NCI-H2196 (cell line): ENCODE measurements around the gene NUBP2.
A peak's percentile ranks its signal among the peaks of the same experiment; 100 is the strongest.

Experiments
- DNase-seq: peaks from one replicate; lab custom pipeline; 2025; ENCODE audit not compliant: unreplicated experiment; lab: John Stamatoyannopoulos, UW

The NUBP2 gene, protein sequence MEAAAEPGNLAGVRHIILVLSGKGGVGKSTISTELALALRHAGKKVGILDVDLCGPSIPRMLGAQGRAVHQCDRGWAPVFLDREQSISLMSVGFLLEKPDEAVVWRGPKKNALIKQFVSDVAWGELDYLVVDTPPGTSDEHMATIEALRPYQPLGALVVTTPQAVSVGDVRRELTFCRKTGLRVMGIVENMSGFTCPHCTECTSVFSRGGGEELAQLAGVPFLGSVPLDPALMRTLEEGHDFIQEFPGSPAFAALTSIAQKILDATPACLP

GRCh38 chr16:1782408-1783264 lies at the start of gene NUBP2, which contains the start of gene SPSB3:
TSS of gene NUBP2 (plus strand) at chr16:1782960. CDS start at chr16:1783021, 61 bp downstream.
TSS of gene SPSB3 (minus strand) at chr16:1782571. CDS start at chr16:1781483, 1,088 bp downstream.
- peak; percentile 100 for DNase-seq

- DNase-seq = no peak
Measured at GRCh38 chr16:1734123-1734522, 48.6 kb upstream of the NUBP2 start.

DNA sequence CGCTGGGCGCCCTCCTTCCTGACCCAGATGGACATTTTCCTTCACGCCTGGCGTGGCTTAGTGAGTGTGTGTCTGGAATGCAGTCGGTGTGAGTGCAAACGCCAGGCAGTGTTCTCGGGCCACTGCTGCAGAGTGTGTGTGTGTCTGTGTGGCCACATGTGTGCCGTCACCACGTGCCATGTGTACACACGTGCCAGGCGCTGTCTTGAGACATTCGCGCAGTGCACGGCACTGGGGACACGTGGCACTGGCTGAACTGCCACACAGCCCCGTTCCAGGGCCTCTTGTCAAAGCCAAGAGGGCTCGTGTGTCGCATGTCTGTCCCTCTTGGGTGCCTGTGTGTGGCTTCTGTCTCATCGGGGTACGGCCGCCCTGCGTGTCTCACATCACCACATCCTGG lies 47.9 kb upstream of the NUBP2 start:
- DNase-seq = no peak

DNA sequence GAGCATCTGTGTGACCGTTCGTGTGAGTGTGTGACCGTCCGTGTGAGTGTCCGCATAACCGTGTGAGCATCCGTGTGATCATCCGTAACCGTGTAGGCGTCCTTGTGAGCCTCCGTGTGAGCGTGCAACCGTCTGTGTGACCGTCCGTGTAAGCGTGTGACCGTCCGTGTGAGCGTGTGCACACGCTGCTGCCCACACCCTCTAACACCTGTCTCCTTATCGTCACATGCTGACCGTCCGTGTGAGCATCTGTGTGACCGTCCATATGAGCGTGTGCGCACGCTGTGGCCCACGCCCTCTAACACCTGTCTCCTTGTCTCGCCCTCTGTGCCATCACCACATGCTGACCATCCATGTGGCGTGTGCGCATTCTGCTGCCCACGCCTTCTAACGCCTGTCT lies 42.5 kb upstream of the NUBP2 start:
- no peak for DNase-seq

DNA sequence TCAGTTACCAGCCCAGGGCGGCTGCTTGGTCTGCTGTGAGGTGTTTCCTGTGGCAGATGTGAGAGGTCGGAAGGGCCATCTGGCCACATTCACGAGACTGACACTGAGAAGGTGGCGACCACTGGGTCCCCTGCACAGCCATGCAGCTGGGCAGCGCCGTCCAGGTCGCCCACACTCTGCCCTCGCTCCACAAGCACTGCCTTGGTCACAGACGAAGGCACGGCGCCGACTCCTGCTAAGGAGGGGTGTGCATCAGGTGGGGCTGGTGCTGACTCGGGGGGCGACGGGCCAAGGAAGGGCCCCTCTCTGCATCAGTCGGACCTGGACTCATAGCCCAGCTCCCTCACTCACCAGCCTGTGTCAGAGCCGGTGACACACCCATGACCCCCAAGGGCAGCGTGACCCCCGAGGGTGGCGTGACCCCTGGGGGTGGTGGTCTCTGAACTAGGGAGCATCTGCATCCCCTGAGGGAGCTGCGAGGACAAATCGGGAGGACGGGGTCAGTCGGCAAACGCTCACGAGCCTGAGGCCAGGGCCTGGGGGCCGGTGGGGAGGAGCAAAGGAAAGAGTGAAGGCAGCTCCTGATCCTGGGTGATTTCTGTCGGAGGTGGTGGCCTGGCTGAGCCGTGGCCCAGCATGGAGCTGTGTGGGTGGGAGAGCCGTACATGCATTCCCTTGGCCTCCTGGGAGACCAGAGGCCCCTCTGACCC lies 41.8 kb upstream of the NUBP2 start:
- DNase-seq = no peak

- no peak for DNase-seq
Measured at GRCh38 chr16:1741553-1742165, 41.1 kb upstream of the NUBP2 start.

DNA sequence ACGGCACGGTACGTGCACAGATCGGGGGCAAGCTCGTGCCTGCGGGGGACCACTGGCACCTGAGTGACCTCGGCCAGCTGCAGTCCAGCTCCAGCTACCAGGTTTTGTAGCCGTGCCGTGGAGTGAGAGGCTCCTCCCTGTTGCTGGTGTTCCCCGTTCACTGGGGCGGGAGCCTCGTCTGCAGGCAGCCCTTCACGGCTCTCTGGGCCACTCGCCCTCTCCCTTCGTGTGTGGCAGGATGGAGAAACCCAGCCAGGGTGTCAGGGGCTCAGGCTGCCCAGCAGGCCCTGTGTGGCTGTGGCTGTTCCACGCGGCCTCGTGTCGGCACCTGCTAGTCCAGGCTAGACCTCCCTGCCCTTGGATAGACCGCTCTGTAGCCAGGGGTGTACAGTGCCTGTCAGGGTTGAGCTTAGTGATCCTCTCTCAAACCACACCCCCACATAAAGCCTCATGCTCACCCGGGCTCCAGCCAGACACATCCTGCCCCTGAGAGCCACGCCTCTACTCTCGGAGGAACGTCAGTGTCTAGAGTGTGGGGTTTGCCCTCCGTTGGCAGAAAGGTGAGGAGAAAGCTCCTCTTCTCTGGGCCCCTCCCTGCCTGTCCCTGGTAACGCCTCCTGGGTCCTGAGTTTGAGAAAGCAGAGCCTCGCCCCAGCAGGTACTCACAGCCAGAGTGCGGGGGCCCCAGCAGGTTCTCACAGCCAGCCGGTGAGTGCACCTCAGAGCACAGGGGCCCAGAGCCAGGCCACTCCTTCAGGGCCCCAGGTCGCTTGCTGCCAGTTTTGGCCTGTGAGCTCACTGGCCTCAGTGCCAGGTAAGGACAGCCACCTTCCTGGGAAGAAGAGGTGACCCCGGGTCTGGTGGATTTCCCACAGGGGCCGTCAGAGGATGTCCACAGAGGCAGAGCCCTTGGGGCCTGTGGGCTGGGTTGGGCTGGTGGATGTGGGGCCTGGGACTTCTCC lies 39.1 kb upstream of the NUBP2 start:
- DNase-seq = no peak

DNA sequence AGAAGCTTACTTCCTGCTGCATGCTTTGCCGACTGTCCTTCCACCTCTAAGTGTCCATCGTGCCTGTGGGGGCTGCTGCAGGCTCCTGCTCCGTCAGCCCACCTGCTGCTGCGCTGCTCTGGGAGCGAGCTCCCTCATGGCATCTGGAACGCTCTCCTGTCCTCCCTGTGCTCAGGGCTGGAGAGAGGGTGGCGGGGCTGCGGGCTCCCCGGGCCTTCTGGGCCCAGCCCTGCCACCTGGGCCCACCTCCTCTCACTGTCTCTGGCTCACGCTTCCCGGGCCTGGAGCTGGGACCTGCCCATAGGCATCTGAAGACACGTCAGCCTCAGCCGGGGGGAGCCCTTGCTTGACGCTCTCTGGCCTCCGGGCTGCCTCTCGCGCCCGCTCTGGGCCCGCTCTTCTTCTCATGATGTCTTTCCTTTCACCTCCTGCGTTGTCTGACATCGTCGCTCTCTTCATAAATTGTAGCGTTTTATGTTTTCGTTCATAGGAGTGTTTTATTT lies 38.4 kb upstream of the NUBP2 start:
- no peak for DNase-seq

DNA sequence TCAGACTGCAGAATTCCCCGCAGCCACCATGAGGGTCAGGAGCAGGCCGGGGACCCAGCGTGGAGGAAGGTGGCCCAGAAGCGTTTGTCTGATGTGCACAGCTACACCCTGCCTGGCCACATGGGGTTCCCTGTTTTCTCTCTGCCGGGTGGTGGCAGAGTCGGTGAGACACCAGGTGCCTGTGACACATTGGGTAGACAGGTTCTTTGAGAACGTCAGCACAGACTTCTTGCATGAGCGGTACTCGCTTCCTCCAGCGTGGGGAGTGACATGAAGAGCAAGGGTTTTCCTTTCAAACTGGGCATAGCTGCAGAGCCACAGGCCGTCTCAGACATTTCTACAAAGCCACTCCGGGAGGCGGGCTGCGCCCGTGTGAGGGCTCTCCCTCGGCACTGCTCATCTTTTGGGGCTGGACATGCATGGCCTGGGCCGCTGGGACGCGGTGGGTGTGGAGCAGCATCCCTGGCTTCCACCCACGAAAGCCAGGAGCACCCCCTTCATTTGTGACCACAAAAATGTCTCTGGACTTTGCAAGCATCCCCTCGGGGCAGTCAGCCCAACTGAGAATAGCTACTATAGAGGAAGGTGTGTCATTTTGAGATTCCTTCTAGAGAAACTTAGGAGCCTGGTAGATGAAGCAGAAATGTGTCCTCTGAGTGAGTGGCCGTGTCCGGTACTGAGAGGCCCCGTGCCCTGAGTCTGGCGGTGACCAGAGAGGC lies 37.4 kb upstream of the NUBP2 start:
- DNase-seq = no peak

DNA sequence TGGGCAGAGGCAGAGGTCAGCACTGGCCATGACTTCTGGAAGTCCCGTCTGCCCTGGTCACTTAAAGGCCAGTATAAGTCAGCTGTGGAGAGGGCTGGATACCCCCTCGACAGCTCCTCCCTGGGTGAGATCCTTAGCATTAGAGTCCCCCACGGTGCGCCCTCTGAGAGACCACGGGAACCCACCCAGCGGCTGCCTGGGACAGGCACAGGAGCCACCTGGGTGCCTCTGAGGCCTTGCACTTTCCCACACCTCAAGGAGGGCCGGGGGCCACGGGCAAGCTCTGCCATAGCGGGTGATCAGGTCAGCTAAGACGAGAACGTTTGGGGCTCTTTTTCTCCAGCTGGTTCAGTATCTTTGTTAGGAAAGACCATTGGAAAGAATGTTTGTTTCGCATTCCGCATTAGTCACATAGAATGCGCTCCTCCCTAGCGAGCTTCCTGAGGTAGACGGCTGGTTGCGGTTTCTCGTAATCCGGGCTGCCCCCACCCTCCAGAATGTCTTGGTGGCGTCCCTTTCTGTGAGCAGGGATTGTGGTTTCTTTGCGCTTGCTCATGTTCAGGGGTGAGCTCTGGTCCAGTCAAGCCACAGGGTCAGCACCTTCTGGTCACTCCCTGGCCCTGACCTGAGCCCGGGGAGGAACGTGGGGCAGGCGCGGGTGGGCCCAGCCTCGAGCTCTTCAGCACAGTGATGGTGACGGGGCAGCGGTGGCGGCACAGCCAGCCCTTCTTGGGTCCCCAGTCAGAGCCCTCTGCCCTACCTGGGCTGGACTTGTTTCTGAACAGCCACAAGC lies 36.7 kb upstream of the NUBP2 start:
- no peak for DNase-seq

GRCh38 chr16:1746693-1747195 lies 36.0 kb upstream of the NUBP2 start:
- DNase-seq = no peak

DNA sequence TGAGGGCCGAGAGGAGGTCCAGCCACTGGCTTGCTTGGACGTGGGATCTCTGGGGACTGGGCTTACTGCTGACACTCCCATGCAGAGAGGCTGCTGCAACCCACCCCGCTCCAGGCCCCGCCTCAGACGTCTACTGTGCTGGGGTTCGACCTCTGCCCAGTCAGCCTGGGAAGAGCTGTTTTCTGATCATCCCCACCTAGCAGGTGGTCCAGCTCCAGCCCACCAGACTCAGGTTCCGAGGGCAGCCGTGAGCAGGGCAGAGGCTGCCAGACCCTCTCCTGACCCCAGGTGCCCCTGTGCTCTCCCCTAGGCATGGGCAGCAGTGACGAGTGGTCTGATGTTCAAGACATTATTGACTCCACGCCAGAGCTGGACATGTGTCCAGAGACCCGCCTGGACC lies 34.8 kb upstream of the NUBP2 start:
- DNase-seq = no peak

- no peak for DNase-seq
Measured at GRCh38 chr16:1749152-1750117, 33.3 kb upstream of the NUBP2 start.

GRCh38 chr16:1751946-1752345 lies 30.8 kb upstream of the NUBP2 start:
- no peak for DNase-seq

DNA sequence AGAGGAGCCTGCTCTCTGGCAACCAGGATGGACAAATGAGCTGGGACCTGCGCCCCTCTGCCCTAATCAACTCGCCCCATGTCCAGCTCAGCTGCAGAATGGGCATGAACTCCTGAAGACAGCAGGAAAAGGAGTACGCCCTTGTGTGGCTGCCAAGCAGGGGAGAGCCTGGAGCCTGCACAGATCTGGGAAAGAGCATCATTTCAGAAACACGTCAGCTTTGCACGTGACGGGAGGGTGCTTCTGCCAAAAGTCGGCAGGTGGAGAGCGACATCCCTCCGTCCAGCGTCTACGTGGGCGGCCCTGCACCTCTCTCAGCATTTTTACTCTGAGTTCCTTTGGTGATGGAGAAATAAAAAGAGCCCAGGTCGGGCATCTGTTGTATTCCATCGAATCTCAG lies 29.9 kb upstream of the NUBP2 start:
- DNase-seq = no peak

DNA sequence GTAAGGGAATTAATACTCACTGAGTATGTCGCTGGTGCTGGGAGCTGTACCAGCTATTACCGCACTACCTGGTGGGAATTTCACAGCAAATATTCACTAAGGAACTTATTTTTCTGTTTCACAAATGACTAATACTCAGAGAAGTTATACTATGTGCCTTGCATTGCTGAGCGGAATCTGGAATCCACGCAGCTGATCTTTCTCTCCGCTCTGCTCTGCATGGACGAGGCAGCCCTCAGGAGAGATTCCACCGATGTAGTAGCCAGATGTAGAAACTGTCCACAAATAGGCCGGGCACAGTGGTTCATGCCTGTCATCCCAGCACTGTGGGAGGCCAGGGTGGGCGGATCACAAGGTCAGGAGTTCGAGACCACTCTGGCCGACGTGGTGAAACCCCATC lies 28.6 kb upstream of the NUBP2 start:
- no peak for DNase-seq
